ENCODE measurements around the gene ST3GAL3.

GRCh38 chr1:43850591-43851233, 143.4 kb downstream of the ST3GAL3 start:
- TF ChIP-seq, protein P1, sequence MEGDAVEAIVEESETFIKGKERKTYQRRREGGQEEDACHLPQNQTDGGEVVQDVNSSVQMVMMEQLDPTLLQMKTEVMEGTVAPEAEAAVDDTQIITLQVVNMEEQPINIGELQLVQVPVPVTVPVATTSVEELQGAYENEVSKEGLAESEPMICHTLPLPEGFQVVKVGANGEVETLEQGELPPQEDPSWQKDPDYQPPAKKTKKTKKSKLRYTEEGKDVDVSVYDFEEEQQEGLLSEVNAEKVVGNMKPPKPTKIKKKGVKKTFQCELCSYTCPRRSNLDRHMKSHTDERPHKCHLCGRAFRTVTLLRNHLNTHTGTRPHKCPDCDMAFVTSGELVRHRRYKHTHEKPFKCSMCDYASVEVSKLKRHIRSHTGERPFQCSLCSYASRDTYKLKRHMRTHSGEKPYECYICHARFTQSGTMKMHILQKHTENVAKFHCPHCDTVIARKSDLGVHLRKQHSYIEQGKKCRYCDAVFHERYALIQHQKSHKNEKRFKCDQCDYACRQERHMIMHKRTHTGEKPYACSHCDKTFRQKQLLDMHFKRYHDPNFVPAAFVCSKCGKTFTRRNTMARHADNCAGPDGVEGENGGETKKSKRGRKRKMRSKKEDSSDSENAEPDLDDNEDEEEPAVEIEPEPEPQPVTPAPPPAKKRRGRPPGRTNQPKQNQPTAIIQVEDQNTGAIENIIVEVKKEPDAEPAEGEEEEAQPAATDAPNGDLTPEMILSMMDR (IDR thresholded peaks at IDR 0.05): no peak
- TF ChIP-seq POLR2A (IDR thresholded peaks at IDR 0.05): no peak

All from Peyer's patch (tissue), 4 donors.